Stomach (tissue), 4 donors: ENCODE measurements around the gene IL31RA.
"Not testable (repeated sequence)": the region's sequence is repeated elsewhere in the genome, so short reads cannot be mapped to it uniquely, and the experiment has no call there.

ENCODE experiments used
- CTCF ChIP-seq, 7 experiments: fragments of 450-650 bp in 4 of 7; fragments of 200-600 bp in 3 of 7; sonication (generic) in 3 of 7; IDR thresholded peaks; one replicate each; pipeline ENCODE4 v1.5.1; 2016 to 2019; ENCODE audit warnings: antibody characterized with exemption in 7 of 7, control low read depth in 2 of 7, mild to moderate bottlenecking in 1 of 7
- EP300 ChIP-seq: sonication (generic); formaldehyde crosslinking; IDR thresholded peaks from one replicate; pipeline ENCODE4 v1.6.1; 2017; ENCODE audit warnings: antibody characterized with exemption
- POLR2A ChIP-seq, 4 donors: fragments of 450-650 bp; IDR thresholded peaks; one replicate each; pipeline ENCODE4 v1.6.1; 2016; ENCODE audit warnings: antibody characterized with exemption in 4 of 4, control low read depth in 2 of 4, mild to moderate bottlenecking in 1 of 4, moderate library complexity in 1 of 4
- POLR2AphosphoS5 ChIP-seq, 3 donors: sonication (generic); formaldehyde crosslinking; IDR thresholded peaks; one replicate each; pipeline ENCODE4 v1.6.1; 2016; ENCODE audit warnings: antibody characterized with exemption in 3 of 3

- not testable (repeated sequence) for TF ChIP-seq CTCF (IDR thresholded peaks at IDR 0.05); POLR2AphosphoS5 (IDR thresholded peaks at IDR 0.05); EP300; POLR2A (IDR thresholded peaks at IDR 0.05)
Observed at GRCh38 chr5:55815939-55816338, 35.2 kb upstream of the IL31RA start.
